ENCODE measurements around the gene SLC22A15. TPM values are rescaled to one million over a fixed set of nuclear protein-coding genes. Genes with fewer than 3 reads are reported as not detected.
A peak's percentile ranks its signal among the peaks of the same experiment; 100 is the strongest.
"Not testable (repeated sequence)": the region's sequence is repeated elsewhere in the genome, so short reads cannot be mapped to it uniquely, and the experiment has no call there.

SLC22A15 gene
- total RNA-seq, 2 experiments from 2014 or later, result 0.40 to 0.60 TPM

DNA sequence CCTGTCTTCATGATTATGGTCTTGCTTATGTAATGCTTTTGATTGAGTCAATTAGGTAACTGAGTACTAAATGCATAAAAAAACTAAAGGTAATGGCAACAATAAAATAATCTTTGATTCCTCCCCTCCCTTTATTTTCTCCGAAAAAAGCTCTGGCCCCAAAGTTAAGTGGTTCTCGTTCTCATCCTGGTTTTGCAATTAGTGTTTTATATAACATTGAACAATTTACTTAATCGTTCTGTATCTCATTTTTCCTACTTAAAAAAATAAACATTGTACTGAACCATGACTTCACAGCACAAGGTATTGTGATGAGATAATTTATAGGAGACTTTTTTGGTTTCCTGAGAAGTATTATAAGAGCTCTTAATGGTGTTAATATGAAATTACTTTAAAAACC lies 11.3 kb downstream of the SLC22A15 start:
- ATAC-seq, result no peak
- no peak overlapping the region for H3K4me3 Mint-ChIP-seq
- no peaks in the 10 kb centered on the region for H3K36me3 Mint-ChIP-seq (ENCODE audit: low read depth)
- no peak overlapping the region for H3K27ac Mint-ChIP-seq
- no peaks in the 10 kb centered on the region for H3K4me1 Mint-ChIP-seq (ENCODE audit: low read depth)
- ChIA-PET CTCF (no interaction called here), POLR2A (no interaction called here)
- no peak for DNase-seq
- peaks cover 2% of the 10 kb centered on the region for H3K27me3 Mint-ChIP-seq (ENCODE audit: low read depth)
- no peaks in the 10 kb centered on the region for H3K9me3 Mint-ChIP-seq (ENCODE audit: insufficient read depth)

DNA sequence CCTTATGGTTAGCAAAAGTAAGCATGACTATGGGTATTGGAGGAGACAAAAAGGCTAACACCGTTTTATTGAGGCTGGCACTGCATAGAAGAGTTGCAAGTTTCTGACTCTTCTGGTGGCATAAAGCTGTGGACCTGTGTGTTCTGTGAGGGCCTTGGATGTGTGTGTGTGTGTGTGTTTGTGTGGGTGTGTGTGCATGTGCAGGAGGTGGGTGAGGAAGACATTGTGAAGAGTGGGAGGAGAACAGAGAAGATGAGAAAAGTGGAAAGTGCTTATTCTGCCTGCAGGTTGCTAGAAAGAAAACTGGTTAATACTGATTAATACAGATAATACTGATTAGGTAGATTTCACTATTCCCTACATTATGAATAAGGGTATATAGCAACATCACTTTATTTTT lies 12.6 kb downstream of the SLC22A15 start:
- no peak for ATAC-seq
- Mint-ChIP-seq H3K4me3 (no peak overlapping the region), H3K27me3 (ENCODE audit: low read depth) (peaks cover 2% of the 10 kb centered on the region), H3K27ac (no peak overlapping the region), H3K9me3 (ENCODE audit: insufficient read depth) (no peaks in the 10 kb centered on the region), H3K36me3 (ENCODE audit: low read depth) (no peaks in the 10 kb centered on the region), H3K4me1 (ENCODE audit: low read depth) (no peaks in the 10 kb centered on the region)
- no peak for DNase-seq
- ChIA-PET POLR2A (interaction anchor here (0.7 kb wide), 1 partner anchor 745 kb away, joined by 3 read pairs; no protein-coding TSS in a partner anchor), CTCF (interaction anchor here (1.4 to 4.1 kb wide), 2 partner anchors 8 to 32 kb away, joined by 4 to 26 read pairs; no protein-coding TSS in a partner anchor)

- DNase-seq, result no peak
- Mint-ChIP-seq H3K27ac (no peak overlapping the region), H3K27me3 (ENCODE audit: low read depth) (peaks cover 2% of the 10 kb centered on the region), H3K4me1 (ENCODE audit: low read depth) (no peaks in the 10 kb centered on the region), H3K9me3 (ENCODE audit: insufficient read depth) (no peaks in the 10 kb centered on the region), H3K36me3 (ENCODE audit: low read depth) (no peaks in the 10 kb centered on the region), H3K4me3 (no peak overlapping the region)
- ChIA-PET POLR2A (no interaction called here), CTCF (interaction anchor here (1.4 to 4.1 kb wide), 2 partner anchors 9 to 31 kb away, joined by 4 to 26 read pairs; no protein-coding TSS in a partner anchor)
- no peak for ATAC-seq
Observed at GRCh38 chr1:115989699-115990098, 13.4 kb downstream of the SLC22A15 start.

DNA sequence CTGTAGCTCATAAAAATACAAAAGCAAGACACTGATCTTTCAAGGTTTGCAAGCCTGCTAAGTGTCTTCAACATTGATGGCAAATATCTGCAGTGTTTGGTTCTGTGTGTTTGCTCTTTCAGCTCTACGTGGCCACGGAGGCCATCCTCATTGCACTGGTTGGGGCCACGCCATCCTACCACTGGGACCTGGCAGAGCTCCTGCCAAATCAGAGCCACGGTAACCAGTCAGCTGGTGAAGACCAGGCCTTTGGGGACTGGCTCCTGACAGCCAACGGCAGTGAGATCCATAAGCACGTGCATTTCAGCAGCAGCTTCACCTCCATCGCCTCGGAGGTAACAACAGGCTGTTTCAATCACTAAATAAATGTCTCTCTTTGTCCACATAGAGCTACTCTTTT lies 15.6 kb downstream of the SLC22A15 start:
- H3K27me3 Mint-ChIP-seq (ENCODE audit: low read depth), result peaks cover 2% of the 10 kb centered on the region
- POLR2A ChIA-PET, result interaction anchor here (0.7 kb wide), 1 partner anchor 719 kb away, joined by 3 read pairs; no protein-coding TSS in a partner anchor
- H3K9me3 Mint-ChIP-seq (ENCODE audit: insufficient read depth), result no peaks in the 10 kb centered on the region
- H3K27ac Mint-ChIP-seq, result no peak overlapping the region
- no peak for ATAC-seq
- H3K4me1 Mint-ChIP-seq (ENCODE audit: low read depth), result no peaks in the 10 kb centered on the region
- no peak overlapping the region for H3K4me3 Mint-ChIP-seq
- H3K36me3 Mint-ChIP-seq (ENCODE audit: low read depth), result no peaks in the 10 kb centered on the region
- DNase-seq, result no peak
- CTCF ChIA-PET, result interaction anchor here (1.6 to 4.1 kb wide), 2 partner anchors 11 to 29 kb away, joined by 8 to 26 read pairs; no protein-coding TSS in a partner anchor

GRCh38 chr1:115997921-115998320 lies 21.6 kb downstream of the SLC22A15 start:
- DNase-seq; H3K27ac Mint-ChIP-seq; POLR2A ChIA-PET; ATAC-seq; H3K27me3 Mint-ChIP-seq (ENCODE audit: low read depth); H3K4me3 Mint-ChIP-seq; H3K36me3 Mint-ChIP-seq (ENCODE audit: low read depth); H3K4me1 Mint-ChIP-seq (ENCODE audit: low read depth): not testable (repeated sequence)
- CTCF ChIA-PET, result interaction anchor here (0.9 to 1.4 kb wide), 2 partner anchors 17 to 23 kb away, joined by 3 read pairs; no protein-coding TSS in a partner anchor
- H3K9me3 Mint-ChIP-seq (ENCODE audit: insufficient read depth), result peaks cover 33% of the 10 kb centered on the region

DNA sequence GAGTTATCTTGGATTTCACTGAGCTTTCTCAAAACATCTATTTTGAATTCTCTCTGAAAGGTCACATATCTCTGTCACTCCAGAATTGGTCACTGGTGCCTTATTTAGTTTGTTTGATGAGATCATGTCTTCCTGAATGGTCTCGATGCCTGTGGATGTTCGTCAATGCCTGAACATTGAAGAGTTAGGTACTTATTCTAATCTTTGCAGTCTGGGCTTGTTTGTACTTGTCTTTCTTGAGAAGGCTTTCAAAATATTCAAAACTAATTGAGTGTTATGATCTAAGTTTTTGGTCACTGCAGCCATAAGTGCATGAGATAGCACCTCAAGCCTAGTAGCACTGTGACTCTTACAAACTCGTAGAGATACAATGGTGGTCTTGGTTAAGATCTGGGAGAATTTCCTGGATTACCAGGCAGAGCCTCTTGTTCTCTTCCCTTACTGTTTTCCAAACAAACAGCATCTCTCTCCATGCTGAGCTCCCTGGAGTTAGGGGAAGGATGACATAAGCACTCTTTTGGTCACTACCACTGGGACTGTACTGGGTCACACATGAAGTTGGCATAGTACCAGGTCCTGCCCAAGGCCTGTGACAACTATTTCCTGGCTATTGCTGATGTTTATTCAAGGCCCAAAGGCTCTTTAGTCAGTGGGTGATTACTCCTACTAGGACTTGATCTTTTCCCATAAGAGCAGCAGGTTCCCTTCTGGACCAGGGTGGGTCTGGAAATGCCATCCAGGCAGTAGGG lies 25.6 kb downstream of the SLC22A15 start:
- no peak overlapping the region for H3K4me3 Mint-ChIP-seq
- CTCF ChIA-PET, result no interaction called here
- POLR2A ChIA-PET, result no interaction called here
- peaks cover 6% of the 10 kb centered on the region for H3K36me3 Mint-ChIP-seq (ENCODE audit: low read depth)
- peaks cover 33% of the 10 kb centered on the region for H3K9me3 Mint-ChIP-seq (ENCODE audit: insufficient read depth)
- no peak for DNase-seq
- H3K4me1 Mint-ChIP-seq (ENCODE audit: low read depth), result peaks cover 11% of the 10 kb centered on the region
- no peak for ATAC-seq
- H3K27me3 Mint-ChIP-seq (ENCODE audit: low read depth), result peaks cover 2% of the 10 kb centered on the region
- H3K27ac Mint-ChIP-seq, result no peak overlapping the region

- ChIA-PET CTCF (interaction anchor here (1.3 to 1.7 kb wide), 2 partner anchors 18 to 296 kb away, joined by 4 to 6 read pairs; no protein-coding TSS in a partner anchor), POLR2A (no interaction called here)
- ATAC-seq (no peak), DNase-seq (no peak)
- peaks cover 12% of the 10 kb centered on the region for H3K4me1 Mint-ChIP-seq (ENCODE audit: low read depth)
- peaks cover 2% of the 10 kb centered on the region for H3K27me3 Mint-ChIP-seq (ENCODE audit: low read depth)
- H3K9me3 Mint-ChIP-seq (ENCODE audit: insufficient read depth), result peaks cover 27% of the 10 kb centered on the region
- peaks cover 6% of the 10 kb centered on the region for H3K36me3 Mint-ChIP-seq (ENCODE audit: low read depth)
- H3K27ac Mint-ChIP-seq, result no peak overlapping the region
- H3K4me3 Mint-ChIP-seq, result no peak overlapping the region
Observed at GRCh38 chr1:116002781-116003420, 26.6 kb downstream of the SLC22A15 start.

DNA sequence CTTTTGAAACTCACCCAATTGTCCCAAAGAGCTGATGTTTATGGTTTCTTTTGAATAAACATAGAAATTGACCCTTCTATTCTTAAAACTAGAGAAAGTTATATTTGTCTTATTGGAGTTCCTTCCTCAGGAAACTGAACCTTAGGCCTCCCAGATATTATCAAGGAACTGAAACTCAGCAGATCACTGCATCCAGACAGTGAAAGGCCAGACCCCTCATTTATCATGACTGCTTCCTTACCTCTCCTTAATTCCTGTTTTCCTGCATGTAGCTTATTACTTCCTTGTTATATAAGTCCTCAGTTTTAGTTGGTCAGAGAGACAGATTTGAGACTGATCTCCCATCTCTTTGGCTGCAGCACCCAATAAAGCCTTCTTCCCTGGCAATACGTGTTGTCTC lies 27.5 kb downstream of the SLC22A15 start:
- no peak overlapping the region for H3K4me3 Mint-ChIP-seq
- ChIA-PET POLR2A (no interaction called here), CTCF (interaction anchor here (1.7 kb wide), 1 partner anchor 17 kb away, joined by 6 read pairs; no protein-coding TSS in a partner anchor)
- DNase-seq (no peak), ATAC-seq (no peak)
- H3K9me3 Mint-ChIP-seq (ENCODE audit: insufficient read depth), result peaks cover 18% of the 10 kb centered on the region
- peaks cover 12% of the 10 kb centered on the region for H3K4me1 Mint-ChIP-seq (ENCODE audit: low read depth)
- H3K27ac Mint-ChIP-seq, result no peak overlapping the region
- H3K27me3 Mint-ChIP-seq (ENCODE audit: low read depth), result no peaks in the 10 kb centered on the region
- peaks cover under 1% of the 10 kb centered on the region for H3K36me3 Mint-ChIP-seq (ENCODE audit: low read depth)

- ChIA-PET POLR2A (no interaction called here), CTCF (interaction anchor here (1.1 to 1.9 kb wide), 4 partner anchors 9 to 118 kb away, joined by 3 to 9 read pairs (median 4); no protein-coding TSS in a partner anchor)
- Mint-ChIP-seq H3K4me3 (peak overlapping the region; percentile 66), H3K27me3 (ENCODE audit: low read depth) (no peaks in the 10 kb centered on the region), H3K36me3 (ENCODE audit: low read depth) (no peaks in the 10 kb centered on the region), H3K27ac (peak overlapping the region; percentile 87), H3K9me3 (ENCODE audit: insufficient read depth) (peaks cover under 1% of the 10 kb centered on the region), H3K4me1 (ENCODE audit: low read depth) (peaks cover 12% of the 10 kb centered on the region)
- DNase-seq, result peak; percentile 26
- peak; percentile 94 for ATAC-seq
Observed at GRCh38 chr1:116006486-116006964, 30.2 kb downstream of the SLC22A15 start.

GRCh38 chr1:116008656-116009390 lies 32.5 kb downstream of the SLC22A15 start:
- no peak for ATAC-seq
- H3K4me1 Mint-ChIP-seq (ENCODE audit: low read depth), result peaks cover 12% of the 10 kb centered on the region
- no peak overlapping the region for H3K27ac Mint-ChIP-seq
- H3K4me3 Mint-ChIP-seq, result no peak overlapping the region
- no peaks in the 10 kb centered on the region for H3K36me3 Mint-ChIP-seq (ENCODE audit: low read depth)
- no peaks in the 10 kb centered on the region for H3K9me3 Mint-ChIP-seq (ENCODE audit: insufficient read depth)
- no peaks in the 10 kb centered on the region for H3K27me3 Mint-ChIP-seq (ENCODE audit: low read depth)
- POLR2A ChIA-PET, result no interaction called here
- CTCF ChIA-PET, result interaction anchor here (2.4 kb wide), 2 partner anchors 12 to 28 kb away, joined by 8 to 20 read pairs; no protein-coding TSS in a partner anchor
- no peak for DNase-seq

GRCh38 chr1:116012716-116013115 lies 36.4 kb downstream of the SLC22A15 start:
- no peak for DNase-seq
- ChIA-PET POLR2A (no interaction called here), CTCF (interaction anchor here (1.3 kb wide), 1 partner anchor 205 kb away, joined by 3 read pairs; no protein-coding TSS in a partner anchor)
- Mint-ChIP-seq H3K9me3 (ENCODE audit: insufficient read depth) (no peaks in the 10 kb centered on the region), H3K27ac (no peak overlapping the region), H3K27me3 (ENCODE audit: low read depth) (peaks cover 5% of the 10 kb centered on the region), H3K36me3 (ENCODE audit: low read depth) (no peaks in the 10 kb centered on the region), H3K4me1 (ENCODE audit: low read depth) (no peaks in the 10 kb centered on the region), H3K4me3 (no peak overlapping the region)
- ATAC-seq, result no peak
